Measurements from ENCODE around the gene SNAPC4. TPM values are rescaled to one million over a fixed set of nuclear protein-coding genes. Genes with fewer than 3 reads are reported as not detected.

SNAPC4 gene
- total RNA-seq, 3 donors from 2014 or later, result 7.4 to 7.6 (median 7.6) TPM

- Histone ChIP-seq H3K9me3 (no peaks in the 10 kb centered on the region), H3K36me3 (ENCODE audit: low read depth) (no peaks in the 10 kb centered on the region), H3K4me1 (ENCODE audit: low read depth) (peaks cover 12% of the 10 kb centered on the region), H3K4me3 (no peak overlapping the region)
- no peak for DNase-seq
- TF ChIP-seq CTCF (IDR thresholded peaks at IDR 0.05), result no peak
- intact Hi-C loops (cut with DNase I, micrococcal nuclease), result no loop called here
- no peak for ATAC-seq
Observed at GRCh38 chr9:136395020-136395340, 5.0 kb downstream of the SNAPC4 start.

DNA sequence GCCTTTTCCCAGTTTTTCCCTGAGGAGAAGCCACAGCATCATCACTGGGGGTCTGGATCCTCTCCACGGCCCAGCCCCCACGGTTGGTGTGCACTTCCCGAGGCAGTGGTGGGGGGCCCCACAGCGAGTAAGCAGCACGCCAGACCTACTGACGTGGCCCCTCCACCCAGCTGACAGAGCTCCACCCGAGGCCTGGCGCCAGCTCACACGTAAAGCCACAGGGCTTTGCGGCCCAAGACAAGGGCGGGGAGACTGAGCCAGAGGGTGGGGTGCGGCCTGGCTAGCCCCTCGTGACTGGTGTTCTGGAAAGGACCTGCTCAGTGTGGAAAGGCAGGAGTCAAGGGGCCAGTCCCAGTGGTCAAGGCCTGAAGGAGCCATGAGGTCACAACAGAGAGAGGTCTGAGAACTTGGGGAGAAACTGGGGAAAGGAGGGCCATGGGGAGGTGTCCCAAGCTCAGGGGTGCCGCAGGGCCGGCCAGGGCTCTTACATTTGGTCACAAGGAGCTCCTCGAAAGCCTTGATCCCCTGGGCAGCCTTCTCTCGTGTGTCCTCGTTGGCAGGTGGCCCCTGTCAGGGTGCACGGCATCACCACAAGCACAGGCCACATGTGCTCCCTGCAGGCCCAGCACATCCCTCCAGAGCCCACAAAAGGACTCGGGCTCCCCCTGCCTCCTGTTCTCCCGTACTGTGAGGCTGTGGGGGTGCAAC is 5.5 kb downstream of the SNAPC4 start:
- ATAC-seq (no peak), DNase-seq (no peak)
- intact Hi-C loops (cut with DNase I, micrococcal nuclease), result no loop called here
- H3K4me3 ChIP-seq, result no peak overlapping the region
- H3K36me3 ChIP-seq (ENCODE audit: low read depth), result no peaks in the 10 kb centered on the region
- H3K4me1 ChIP-seq (ENCODE audit: low read depth), result peaks cover 12% of the 10 kb centered on the region
- no peaks in the 10 kb centered on the region for H3K9me3 ChIP-seq
- TF ChIP-seq CTCF (IDR thresholded peaks at IDR 0.05), result no peak

DNA sequence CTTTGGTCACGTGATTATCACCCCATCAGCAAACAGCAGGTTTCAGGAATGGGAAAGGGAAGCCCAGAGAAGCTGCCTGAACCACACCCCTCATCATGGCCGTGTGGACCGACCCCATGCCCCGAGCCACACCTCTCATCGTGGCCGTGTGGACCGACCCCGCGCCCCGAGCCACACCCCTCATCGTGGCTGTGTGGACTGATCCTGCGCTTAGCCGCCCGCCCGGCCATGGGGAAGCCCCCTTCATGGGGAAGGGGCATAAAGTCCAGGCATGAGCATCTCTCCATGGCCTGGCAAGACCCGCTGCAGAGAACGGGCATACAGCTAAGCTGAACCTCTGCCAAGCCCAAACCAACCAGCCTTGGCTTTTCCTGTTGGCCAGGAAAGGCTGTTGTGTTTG is 6.4 kb downstream of the SNAPC4 start:
- no peak for DNase-seq
- H3K36me3 ChIP-seq (ENCODE audit: low read depth), result no peaks in the 10 kb centered on the region
- TF ChIP-seq CTCF (IDR thresholded peaks at IDR 0.05), result no peak
- intact Hi-C loops (cut with DNase I, micrococcal nuclease), result no loop called here
- no peak for ATAC-seq
- no peak overlapping the region for H3K4me3 ChIP-seq
- H3K4me1 ChIP-seq (ENCODE audit: low read depth), result peaks cover 8% of the 10 kb centered on the region
- H3K9me3 ChIP-seq, result no peaks in the 10 kb centered on the region

DNA sequence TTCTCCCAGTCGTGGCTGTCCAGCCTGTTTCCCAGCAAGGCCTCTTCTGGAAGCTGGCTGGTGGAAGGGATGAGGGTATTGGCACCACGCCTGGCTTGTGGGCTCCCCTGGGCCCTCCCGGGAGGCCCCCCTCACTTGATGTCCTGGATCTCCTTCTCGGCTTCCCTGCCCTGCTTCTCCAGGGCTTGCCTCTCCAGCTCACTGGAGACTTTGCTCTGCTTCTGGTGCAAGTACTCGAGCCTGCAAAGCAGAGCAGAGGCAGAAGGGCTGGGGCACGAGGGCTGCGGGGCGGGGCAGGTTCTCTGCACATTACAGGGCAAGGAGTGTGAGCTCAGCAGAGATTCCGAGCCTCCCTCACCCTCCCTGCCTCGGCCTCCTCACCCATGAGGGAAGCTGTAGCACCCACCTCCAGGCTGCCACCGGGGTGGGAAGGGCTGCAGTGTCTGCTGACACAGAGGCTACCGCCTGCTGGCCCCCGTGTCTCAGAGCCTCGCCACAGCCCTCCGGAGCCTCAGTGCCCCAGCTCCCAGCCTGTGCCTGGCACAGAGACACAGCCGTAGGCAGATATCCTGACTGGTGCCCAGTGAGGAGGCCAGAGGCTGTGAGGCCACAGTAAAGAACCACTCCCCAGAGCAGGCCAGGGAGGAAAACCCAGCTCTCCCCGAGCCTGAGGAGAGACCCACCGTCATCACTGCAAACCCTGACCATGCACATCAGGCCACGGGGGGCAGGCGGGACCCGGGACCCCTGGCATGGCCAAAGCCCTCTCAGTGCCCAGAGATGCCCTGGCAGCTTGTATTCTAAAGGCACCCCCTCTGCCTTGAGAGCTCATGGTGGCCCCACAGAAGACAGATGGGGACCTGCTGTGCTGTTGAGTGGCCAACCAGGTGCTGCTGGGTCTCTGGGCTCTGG is 7.2 kb downstream of the SNAPC4 start:
- no peaks in the 10 kb centered on the region for H3K9me3 ChIP-seq
- intact Hi-C loops (cut with DNase I, micrococcal nuclease), result no loop called here
- H3K4me3 ChIP-seq, result no peak overlapping the region
- H3K36me3 ChIP-seq (ENCODE audit: low read depth), result no peaks in the 10 kb centered on the region
- H3K4me1 ChIP-seq (ENCODE audit: low read depth), result peaks cover 8% of the 10 kb centered on the region
- no peak for DNase-seq
- no peak for TF ChIP-seq CTCF (IDR thresholded peaks at IDR 0.05)
- no peak for ATAC-seq

DNA sequence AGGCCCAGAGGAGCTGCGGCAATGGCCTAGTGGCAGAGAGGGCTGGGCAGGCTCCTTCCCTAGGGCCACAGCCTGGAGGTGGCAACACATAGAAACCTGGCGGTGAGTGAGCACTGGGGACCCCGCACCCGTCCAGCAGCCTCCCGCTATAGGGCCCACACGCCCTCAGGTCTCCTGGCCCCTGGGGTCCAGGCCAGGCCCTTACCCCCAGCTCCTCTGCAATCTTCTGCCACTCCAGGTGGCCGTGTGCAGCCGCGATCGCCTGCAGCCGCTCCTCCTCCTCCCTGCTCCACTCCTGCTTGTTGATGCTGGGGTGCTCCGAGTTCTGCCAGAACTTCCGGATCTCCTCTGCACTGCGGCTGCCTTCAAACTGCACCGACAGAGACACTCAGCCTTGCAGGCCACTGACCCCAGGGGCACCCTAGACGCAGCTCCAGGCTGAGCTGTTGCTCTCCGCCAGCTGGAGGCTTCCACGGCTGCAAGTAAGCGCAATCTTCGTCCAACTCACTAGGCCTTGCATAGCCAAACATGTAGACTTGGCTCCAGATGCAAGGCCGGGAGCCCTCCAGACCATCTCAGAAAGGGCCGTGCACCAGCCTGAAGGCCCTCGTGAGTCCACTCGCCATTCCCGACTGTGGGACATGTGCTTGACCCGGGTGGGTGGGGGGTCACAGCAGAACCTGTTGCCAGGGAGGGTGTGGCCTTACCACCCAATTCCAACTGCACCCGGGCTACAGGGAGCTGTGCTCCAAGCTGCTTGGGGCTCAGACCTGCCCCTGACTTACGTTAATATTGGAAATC is 8.0 kb downstream of the SNAPC4 start:
- Histone ChIP-seq H3K36me3 (ENCODE audit: low read depth) (no peaks in the 10 kb centered on the region), H3K4me1 (ENCODE audit: low read depth) (peaks cover 8% of the 10 kb centered on the region), H3K9me3 (no peaks in the 10 kb centered on the region), H3K4me3 (no peak overlapping the region)
- TF ChIP-seq CTCF (IDR thresholded peaks at IDR 0.05), result no peak
- no peak for DNase-seq
- ATAC-seq, result no peak
- intact Hi-C loops (cut with DNase I, micrococcal nuclease), result no loop called here
